HG03103 (cell line): ENCODE results near the gene CAMK1D.

ENCODE experiments used
- ATAC-seq: cut with Tn5 transposase; IDR thresholded peaks from one replicate; pipeline ENCODE4 v1.9.1; 2021; ENCODE audit warnings: low read depth; ENCODE audit not compliant: unreplicated experiment

CAMK1D gene

DNA sequence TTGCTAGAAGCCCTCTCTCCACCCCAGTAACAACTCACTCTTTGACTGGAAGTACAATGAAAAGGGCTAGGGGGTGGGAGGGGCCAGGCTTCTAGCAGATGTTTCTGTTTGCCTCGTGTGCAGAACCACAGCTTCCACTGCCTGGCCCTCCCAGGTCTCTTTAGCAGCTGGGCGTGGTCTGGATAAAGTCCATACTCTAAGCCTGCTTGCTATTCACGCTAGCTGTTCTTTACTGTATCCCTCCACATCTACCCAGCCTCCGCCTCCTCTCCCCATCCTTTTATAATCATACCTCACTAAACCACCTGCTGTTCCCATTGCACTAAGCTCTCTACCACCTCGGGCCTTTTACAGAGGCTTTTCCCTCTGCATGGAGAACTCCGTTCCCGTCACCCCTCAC is 288.8 kb downstream of the CAMK1D start:
- no peak for ATAC-seq

- no peak for ATAC-seq
These were observed 289.4 kb downstream of the CAMK1D start for GRCh38 chr10:12638781-12639180.

- ATAC-seq, result no peak
These were observed 290.9 kb downstream of the CAMK1D start for GRCh38 chr10:12639996-12640944.

GRCh38 chr10:12642036-12642435 is 292.7 kb downstream of the CAMK1D start:
- ATAC-seq, result no peak

GRCh38 chr10:12643279-12643678 is 293.9 kb downstream of the CAMK1D start:
- ATAC-seq, result no peak

- no peak for ATAC-seq
These were observed 295.2 kb downstream of the CAMK1D start for GRCh38 chr10:12644380-12645144.

GRCh38 chr10:12645449-12645848 is 296.1 kb downstream of the CAMK1D start:
- ATAC-seq, result no peak

GRCh38 chr10:12649012-12649584 is 299.8 kb downstream of the CAMK1D start:
- ATAC-seq, result no peak

DNA sequence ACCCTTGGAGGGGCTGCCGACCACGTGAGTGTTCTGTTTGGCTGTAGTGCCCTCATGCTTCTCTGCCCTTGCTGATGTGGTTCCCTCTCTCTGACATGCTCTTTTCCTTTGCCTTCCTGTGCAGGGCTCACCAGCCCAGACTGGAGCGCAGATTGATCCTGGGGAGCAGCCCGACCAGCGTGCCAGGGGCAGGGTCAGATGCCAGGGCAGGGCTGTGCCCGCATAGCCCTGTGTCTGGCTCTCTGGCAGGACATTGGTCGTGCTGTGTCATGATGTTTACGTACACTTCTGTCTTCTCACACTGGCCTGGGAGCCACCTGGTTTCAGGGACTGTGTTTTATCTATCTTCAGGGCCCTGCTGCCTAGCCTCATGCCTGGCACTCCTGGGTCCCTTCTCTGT is 300.8 kb downstream of the CAMK1D start:
- no peak for ATAC-seq

GRCh38 chr10:12650538-12651298 is 301.4 kb downstream of the CAMK1D start:
- no peak for ATAC-seq

- ATAC-seq, result no peak
These were observed 306.6 kb downstream of the CAMK1D start for GRCh38 chr10:12655940-12656339.

DNA sequence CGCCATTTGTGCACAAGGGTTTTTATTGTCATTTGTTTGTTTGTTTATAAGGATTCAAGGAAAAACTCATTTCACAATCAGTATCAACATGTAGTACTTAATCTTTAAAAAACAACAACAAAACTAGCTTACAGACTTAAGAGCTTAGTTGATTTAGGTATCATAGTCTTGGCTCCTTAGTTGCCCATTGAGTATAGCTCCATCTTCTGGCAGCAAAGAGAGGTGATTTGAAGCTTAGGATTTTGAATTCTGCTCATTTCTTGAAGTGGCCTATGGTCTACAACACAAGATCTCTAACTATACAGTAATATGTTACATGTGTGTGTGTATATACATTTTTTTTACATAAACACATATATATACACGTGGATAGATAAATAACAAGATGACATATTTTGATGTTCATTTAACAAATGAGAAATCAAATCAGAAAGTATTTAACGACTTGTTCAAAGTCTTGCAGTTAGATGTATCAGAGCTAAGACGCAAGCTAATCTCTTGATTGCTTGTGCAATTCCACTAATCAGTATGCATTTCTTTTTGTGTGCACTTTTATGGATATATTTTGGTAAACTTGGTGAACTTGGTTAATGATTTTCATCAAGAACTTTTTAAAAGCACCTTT is 307.3 kb downstream of the CAMK1D start:
- ATAC-seq, result no peak

GRCh38 chr10:12657489-12657888 is 308.1 kb downstream of the CAMK1D start:
- no peak for ATAC-seq

DNA sequence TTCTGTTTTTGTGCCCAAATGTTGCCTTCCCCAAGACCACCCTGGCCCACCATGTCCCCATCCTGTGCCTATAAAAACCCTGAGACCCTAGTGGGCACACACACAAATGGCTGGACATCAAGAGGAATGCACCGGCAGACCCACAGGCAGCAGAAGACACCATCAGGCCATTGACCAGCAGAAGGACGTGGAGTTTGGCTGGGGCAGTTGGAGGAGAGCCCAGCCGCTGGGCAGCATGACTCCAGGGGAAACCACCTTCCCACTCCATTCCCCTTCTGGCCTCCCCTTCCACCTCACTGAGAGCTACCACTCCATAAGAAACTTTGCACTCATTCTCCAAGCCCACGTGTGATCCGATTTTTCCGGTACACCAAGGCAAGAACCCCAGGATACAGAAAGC is 309.2 kb downstream of the CAMK1D start:
- ATAC-seq, result no peak

DNA sequence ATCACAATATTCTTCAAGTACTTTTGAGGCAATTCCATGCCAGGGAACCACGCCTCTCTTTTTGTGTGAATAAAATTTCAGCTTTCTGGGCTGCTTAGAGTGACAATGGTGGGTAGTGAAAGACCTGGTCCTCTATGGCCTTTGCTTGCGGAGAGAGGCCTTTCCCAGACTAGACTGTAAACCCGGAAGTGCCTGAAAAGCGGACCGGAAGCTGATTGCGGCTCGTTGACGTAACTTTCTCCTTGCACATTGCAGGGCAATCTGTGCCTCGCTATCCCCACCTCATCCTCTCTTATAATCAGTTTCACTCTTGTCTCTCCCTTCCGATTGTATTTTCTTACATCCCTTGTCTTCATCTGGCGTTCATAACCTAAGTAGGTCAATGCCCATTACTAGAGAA is 310.4 kb downstream of the CAMK1D start:
- no peak for ATAC-seq

- no peak for ATAC-seq
These were observed 311.5 kb downstream of the CAMK1D start for GRCh38 chr10:12660812-12661211.

DNA sequence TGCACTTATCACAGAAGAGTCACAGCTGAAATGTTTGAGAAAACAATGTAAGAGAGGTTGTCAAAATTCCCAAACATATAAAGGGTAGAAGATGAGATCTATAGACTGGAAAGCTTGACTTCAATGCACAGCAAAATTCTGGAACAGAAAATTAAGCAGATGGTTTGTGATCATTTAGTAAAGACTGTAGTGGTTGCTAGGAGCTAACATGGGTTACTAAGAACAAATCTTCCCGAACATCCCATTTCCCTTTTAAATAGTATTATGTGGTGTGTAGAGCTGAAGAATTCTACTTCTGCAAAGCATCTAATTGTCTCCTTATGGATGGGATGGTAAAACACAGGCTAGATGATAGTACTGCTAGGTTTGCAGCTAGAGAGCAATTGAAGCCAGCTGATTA is 312.3 kb downstream of the CAMK1D start:
- no peak for ATAC-seq

GRCh38 chr10:12663863-12664262 is 314.5 kb downstream of the CAMK1D start:
- ATAC-seq, result no peak

DNA sequence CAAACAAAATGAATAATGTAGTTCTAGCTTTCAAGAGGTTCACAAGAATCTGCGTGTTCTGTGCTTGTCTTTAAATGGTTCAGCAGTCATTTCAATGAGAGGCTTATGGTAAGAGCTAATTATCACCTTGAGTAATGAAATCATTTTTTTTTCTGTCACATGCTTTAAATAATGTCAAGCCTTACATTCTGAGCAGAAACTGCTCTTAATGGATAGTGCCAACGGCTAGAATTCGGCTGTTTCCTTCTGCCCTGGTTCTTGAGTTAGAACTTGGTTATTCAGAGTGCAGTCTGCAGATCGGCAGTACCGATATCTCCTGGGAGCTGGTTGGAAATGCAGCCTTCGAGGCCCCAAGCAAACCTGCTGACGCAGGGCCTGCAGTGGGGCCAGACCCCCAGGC is 316.2 kb downstream of the CAMK1D start:
- ATAC-seq, result no peak

DNA sequence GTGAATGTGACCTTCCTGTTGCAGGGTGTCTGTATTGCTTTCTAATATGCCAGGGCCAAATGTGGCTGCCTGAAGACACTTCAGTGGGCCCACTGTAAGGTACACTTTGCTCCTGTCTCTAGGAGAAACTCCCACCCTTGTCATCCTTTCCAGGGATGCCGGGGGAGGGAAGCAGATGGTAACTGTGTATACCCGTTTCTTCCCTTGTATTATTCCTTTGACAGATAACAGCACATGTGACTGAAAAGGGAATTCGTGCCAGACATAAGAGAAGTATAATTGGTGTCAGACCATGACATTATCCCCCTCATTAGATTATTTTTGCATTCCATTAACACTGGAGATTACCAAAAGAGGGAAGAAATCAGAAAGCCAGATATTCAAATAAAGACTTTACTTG is 317.7 kb downstream of the CAMK1D start:
- no peak for ATAC-seq
